Stimulated activated CD4-positive, alpha-beta T cell treated with anti-CD3 and anti-CD28 coated beads, TNF-alpha, amount 100 ng/mL, for 1 hour (primary cell): ENCODE measurements around the gene TRIP11.

Experiments used
- DNase-seq, 3 donors: peaks; one replicate each; pipeline ENCODE4 v3.0.0-alpha.2; 2020; ENCODE audit warnings: low read depth in 3 of 3, low spot score in 1 of 3

Gene TRIP11

DNA sequence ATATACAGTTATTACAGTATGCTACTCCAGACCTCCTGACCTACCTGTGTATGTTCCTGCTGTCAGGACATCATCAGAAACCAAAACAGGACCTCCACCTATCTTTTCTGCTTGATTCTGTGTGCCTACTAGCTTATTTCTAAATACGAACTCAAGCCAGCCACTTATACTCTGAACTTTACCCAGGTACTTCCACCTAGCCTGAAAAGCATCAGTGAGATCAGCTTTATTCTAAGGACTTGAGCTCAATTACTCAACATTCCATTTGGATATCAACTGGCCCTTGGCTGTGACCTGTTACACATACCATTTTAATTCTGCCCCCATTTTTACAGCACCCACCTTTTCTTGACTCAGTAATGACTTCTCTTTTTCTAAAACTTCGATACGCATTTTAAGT, 29.2 kb downstream of the TRIP11 start:
- no peak for DNase-seq

DNA sequence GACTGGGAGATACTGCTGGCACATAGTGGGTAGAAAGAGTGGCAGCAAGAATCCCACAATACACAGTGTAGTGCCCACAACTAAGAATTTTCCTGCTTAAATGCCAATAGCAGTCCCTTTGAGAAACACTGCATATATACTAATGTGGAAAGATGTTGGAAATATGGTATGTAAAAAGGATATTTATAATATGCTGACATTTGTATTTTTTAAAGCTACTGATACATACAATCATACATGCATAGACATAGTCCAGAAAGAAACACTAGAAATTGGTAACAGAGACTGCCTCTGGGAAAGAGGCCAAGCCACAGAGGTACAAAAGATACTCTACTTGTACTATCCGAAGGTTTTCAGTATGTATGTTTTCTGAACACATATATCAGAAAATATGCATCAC, 30.3 kb downstream of the TRIP11 start:
- DNase-seq: no peak

DNA sequence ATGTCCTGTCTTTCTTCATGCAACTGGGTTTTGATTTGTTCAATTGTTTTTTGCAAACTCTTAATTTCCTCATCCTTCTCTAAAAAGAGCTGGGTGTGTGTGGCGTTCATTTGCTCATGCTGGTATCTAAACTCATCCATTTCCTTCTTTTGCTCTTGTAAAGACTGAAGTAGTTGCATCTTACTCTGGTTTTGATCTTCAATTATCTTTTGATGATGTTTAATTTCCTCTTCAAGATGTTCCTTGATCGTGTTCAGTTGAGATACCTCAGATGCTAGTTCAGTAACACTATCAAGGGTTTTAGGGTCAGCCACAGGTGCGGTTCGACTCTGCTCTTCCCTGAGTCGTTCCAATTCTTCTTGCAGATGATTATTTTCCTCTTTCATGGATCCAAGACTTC, 34.8 kb downstream of the TRIP11 start:
- no peak for DNase-seq

DNA sequence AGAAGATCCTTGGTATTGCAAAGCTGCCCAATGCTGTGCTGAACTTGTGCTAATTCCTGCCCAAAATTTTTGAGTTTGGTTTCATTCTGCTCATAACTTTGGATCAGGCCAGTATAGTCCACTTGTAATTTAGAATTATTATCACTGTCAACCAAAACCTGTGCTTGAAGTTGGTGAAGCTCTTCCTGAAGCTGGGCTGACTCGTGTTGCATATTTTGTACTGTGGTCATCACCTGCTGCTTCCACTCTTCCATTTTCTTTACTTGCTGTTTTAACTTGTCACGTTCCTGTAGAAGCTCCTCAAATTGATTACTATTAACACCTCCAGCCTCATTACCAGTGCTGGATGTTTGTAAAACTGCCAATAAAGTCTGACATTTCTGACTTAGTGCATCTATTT, 35.8 kb downstream of the TRIP11 start:
- DNase-seq: no peak

DNA sequence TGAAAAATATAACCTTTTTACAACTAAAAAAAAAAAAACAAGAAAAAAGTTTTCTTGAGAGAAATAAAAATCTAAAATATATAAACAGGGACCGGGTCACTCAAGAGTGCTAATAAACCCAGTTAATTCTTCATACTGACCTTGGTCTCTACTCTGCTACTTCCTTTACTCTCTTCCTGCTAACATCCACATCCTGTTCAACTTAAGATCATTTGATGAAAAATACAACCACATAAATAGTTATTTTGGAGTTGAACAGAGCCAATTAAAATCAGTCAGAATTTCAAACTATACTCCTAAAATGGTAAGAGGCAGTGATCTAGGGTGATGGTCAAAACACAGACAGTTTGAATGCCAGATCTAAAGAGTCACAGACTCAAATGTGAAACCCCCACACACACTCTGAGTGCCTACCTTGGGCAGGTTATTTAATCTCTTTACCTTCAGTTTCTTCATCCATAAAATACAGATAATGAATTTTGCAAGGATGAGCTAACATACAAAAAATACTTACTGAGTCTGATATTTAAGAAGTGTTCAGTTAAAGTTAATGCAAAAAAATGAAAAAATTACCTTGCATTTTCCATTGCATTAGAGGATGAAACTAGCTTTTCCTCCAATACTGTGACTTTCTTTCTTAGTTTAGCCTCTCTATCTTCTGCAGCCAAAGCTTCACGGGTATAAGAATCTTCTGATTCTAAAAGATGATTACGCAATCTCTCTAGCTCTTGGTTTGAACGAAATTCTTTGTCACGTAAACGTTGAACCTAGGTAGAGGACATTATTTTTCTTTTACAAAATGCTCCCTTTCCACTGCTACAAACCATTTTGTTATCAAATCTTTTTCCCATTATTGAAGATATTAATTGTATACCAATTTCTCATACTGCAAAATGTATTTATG, 40.9 kb downstream of the TRIP11 start:
- no peak for DNase-seq

DNA sequence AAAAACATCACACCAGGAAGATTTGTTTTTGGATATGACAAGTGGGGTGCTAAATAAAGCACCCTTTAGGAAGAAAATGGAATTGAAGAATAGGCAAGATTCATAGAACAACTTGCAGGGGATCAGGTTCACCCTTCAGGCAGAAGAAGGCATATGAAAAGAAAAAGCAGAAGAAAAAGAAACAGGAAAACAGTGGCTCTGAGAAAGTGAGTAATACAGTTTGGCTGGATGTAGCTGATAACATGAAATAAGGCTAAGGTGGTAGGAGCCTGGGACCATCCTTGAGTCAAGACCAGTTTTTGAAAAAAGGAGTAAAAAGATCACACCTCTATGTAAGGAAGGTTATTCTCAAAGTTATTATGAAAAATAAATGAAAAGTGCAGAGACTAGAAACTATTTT, 42.4 kb downstream of the TRIP11 start:
- no peak for DNase-seq

DNA sequence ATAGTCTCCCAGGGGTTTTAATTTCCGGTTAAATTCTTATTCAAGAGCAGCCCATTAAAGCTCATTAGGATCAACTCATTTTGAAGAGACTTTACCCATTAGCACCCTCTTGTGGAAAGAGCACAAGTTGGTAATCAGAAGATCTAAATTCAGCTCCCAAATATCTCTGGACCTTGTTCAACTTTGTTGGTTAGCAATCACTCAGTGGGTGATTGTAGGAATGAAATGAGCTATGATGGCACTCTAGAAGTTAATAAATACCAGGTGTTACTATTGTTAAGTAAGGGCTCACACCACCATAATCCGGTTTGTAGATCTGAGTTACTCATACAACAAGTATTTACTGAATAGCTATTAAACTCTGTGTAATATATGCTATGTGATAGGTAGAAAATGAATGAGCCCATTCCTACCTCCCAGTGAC, 42.9 kb downstream of the TRIP11 start:
- DNase-seq: no peak

DNA sequence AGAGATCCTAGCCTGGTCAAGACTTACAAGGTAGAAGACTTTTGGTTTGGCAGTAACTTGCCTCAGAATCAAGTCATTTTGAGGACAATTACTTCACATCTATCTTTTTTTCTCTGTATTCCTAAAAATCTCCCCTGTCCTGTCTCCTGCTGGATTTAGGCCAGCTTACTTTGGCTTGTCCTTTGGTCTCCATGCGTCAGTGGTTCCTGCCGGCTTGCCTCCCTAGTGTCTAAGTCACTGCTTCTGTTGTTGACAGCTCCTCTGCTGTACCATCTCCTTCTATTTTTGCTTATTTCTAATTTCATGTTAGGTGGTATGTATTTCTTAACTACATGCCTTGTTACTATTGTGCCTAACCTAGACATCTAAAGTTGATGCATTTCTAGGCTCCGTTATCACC, 52.7 kb downstream of the TRIP11 start:
- DNase-seq: no peak

DNA sequence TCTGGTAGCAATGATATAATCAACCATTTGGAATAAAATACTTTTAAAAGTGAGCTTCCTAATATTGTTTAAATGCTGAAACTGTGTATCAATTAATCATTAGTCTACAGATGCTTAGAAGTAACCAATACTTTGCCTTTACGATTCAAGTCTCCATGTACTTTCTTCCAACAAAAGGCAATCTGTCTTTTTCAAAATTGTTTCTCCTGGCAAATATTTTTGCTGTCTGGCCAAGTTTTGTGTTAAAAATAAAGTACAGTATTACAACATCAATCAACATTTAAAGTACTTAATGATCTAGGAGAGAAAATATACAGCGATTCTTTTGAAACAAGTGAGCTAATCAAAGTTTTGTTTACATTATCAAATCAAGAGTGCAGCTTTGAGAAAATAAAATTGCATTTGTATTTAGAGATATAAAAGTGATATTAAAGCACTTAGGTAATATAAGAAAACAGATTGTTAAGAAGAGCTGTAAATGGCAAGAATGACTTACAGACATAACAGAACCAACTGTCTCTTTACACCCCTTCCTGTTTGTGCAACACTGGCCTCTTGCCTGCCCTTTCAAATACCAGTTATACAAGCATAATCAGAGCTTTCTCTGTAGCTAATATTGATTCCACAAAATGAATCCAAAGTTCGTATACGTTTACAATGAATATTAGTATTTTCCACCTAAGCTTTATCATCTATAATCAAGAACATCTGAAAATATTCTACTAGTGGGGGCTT, 54.2 kb downstream of the TRIP11 start:
- no peak for DNase-seq

DNA sequence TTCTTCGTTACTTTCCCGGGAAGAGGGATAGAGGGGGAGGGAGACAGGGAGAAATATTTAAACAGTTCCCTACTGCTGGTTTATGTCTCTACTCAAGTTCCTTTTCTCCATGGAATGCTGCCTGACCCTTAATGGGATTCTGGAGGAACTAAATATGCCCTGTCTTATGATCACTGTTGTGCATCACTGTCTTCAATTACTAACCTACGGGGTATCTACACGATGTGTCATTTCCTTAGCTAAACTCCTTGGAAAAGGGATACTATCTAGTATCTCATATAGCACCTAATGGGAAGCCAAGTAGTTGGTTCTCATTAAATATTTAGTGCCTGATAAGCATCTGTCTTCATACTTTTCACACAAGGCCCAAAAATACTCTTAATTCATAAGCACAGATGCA, 54.9 kb downstream of the TRIP11 start:
- no peak for DNase-seq

DNA sequence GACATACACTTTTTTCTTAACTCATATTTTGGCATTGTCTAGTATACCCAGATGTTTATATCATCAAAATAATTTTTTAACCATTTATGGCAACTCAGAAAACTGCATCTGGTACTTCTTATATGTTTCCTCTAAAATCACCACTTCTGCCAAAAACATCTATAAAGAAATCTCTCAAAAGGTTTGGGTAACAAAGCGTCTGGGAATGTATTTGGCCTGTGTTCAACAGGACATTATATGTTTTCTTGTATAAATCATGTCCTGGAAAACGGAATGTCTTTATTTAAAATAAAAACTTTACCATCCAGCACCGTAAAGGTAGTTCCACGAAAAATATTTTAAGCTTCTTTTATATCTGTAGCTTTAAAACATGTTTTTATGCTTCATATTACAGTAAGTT, 56.3 kb downstream of the TRIP11 start:
- DNase-seq: no peak

DNA sequence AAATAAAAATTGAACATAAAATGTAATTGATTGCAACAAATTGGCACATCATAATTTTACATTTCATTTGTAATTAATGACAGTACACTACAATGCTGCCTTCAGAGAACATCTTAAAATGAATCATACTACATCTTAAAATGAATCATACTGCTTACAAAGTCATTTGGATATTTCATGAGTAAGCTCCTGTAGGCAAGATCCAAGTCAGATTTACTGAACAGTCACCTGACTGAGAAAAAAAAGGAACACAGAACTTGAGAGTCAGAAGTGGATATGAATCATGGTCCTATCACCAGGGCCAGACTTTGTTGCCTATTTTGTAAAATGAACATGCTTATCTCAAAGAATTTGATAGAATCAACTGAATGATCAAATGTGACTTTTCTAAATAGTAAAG, 59.7 kb downstream of the TRIP11 start:
- DNase-seq: no peak

DNA sequence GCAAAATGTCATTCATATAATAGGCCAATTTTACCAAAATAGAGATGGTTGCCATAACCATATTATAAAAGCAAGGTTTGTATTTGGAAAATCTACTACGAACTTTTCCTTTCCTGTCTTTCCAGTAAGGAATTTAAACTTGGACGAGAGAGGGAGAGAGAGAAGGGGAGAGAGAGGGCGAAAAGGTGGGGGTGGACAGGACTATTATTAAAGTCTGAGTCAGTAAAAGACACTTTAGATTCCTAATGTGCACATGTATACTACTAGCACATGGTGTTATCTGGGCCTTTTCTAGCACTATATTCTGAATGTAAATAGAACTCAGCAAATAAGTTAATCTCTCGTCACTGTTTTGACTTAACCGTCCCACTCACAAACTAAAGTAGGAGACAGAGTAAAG, 62.0 kb downstream of the TRIP11 start:
- no peak for DNase-seq

DNA sequence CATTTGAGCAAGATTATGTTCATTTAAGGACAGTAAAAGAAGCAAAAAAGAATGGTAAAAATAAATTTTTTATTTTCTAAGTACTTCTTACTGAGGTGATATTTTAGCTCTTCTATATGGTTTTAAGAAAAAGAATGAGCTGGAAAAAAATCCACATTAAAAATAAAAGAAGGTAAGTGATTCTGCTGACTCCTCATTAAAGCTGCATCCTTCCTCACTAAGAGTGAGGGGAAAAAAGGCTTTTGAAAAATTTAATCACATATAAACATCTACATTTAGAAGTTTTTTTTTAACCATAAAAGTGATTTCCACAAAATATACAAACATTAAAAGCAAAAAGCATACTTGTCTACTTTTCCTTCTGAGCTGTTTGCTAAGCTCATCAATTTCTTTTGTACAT, 64.1 kb downstream of the TRIP11 start:
- no peak for DNase-seq

DNA sequence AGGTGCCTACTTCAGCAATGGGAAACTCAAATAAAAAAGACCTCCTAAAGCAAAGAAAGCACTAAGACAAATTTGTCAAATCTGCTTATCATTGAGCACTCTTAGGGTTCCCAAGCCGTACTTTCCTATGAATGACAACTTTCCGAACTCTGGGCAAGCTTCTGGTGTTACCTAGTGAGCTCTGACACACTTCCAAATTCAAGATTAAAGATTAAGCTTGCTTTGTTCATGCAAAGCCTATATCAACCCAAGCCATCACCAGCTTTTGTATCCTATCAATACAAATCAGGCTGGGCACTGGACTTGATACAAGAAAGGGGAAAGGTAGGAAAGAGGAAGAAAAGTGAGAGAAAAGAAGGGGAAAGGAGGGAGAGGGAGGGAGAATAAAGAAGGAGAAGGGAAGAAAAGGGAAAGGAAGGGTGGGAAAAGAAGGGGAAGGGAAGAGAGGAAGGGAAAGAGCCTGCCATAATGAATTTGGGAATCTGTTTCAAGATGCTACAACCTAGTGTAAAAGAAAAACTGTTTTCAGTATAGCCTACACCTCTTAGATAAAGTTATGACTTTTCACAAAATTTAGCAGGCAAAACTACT, 68.6 kb downstream of the TRIP11 start:
- no peak for DNase-seq

DNA sequence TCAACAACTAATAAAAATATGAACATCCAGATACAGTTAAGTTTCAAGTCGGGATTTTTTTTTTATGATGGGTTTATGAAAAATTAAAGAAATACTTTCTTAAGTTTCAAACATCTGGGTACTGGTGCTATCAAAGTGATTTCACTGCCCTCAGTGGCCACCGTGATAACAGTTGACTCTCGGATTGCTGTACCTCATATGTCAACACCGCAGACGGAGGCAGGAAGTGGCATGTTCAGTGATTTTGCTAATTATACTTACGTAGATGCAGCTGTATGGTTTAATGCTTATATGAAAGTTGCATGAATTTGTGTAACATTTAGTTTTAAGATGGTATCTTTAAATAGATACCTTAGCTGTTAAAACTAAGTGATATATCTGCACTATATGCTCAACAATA, 71.6 kb downstream of the TRIP11 start:
- no peak for DNase-seq

DNA sequence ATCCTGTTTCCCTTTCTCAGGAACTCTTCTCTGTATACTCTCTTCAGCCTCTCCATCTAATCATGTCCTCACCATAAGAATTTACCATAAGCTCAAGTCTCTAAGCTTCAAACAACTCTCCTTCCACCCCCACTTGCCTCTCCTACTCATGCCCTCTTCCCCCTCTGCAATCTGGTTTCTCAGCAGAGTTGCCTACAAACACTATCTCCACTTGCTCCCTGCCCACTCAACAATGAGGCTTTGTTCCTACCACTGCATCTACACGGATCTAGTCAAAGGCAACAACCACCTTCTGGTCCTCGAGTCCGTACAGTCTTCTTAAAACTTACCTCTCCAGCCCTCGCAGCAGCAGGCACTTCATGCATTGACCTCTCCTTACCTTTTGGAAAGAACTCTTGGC, 75.1 kb downstream of the TRIP11 start:
- no peak for DNase-seq

DNA sequence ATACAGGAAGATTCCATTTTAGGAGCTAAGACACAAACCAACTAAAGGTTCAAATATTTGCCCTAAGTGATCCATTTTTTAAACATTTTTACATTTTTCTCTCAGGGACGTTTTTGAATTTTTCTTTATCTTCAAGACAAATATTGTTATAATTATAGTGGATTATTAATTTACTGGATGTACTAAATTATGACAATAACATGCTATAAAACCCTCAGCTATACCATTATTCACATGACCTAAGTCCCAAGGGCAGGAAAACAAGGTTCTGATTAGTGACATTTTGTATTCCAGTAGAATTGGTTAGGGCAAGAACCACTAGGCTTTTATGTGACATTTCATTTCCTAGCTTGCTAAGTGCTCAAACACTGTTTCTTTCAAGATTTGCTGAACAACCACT, 75.8 kb downstream of the TRIP11 start:
- DNase-seq: no peak

DNA sequence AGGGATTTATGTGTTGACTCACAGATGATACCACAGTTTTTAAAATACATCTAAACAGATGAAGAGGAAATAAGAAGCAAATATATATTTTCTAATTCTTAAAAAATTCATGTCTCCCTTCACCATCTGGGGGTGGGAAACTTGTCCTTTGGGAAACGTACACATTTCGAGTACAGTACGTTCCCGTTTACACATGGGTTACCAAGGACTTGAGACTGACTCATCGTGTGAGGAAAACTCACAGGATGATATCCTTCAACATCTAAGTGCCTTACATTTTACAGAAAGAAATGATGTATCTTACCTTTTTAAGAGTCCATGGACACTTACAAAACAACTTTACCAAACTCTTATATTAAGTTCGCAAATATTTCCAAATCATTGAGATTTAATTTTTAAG, 76.4 kb downstream of the TRIP11 start:
- no peak for DNase-seq

DNA sequence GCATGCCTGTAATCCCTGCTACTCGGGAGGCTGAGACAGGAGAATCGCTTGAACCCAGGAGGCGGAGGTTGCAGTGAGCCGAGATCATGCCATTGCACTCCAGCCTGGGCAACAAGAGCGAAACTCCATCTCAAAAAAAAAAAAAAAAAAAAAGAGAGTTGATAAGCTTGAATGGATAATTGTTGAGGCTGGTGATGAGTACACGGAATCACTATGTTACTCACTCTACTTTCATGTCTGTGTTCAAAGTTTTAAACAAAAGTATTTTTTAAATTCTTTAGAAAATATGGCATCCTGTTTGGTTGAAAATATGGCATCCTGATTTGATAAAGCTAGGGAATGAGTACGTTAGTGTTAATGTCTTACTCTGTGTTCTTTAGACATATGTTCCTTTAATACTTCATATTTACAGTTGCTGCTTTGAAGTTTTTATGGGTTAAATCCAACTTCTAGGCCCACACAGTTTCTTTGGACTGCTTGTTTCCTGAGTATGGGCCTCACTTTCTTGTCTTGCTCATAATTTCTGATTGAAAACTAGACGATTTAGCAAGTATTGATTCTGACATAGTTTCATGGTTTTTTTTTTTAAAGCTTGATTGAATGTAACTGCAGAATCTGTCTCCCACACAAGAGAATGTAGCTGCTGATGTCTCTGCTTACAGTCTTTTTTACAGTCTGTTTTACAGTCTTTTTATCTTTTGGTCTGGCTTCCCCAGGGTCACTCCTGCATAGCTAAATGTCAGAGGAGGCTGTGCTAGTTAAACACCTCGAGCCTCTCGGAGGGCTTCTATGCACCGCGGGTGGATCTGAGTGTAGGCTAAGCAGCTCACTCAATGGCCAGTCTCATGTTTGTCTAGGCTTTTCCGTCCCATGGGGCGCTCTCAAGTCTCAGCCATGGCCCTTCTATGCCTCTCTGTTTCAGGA, 78.3 kb downstream of the TRIP11 start:
- no peak for DNase-seq

DNA sequence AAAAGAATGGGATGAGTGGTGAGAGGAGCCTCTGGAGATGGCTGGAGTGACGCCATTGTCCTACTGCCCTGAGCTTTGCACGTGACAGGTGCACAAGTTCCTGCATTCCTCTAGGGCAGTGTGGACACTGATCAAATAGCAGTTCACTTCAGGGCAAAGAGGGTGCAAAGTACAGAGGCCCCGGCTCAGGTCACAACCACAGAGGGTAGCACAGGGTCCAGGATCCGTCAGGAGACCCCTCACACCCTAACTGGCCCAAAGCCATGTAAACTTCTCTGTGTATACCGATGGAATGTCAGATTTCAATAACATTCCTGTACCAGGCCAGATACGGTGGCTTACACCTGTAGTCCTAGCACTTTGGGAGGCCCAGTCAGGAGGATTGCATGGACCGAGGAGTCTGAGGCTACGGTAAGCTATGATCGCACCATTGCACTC, 82.0 kb downstream of the TRIP11 start:
- DNase-seq: no peak
